Cardiac fibroblast (primary cell): Measurements from ENCODE around the gene LRP1B.
"Not testable (repeated sequence)": the region's sequence is repeated elsewhere in the genome, so short reads cannot be mapped to it uniquely, and the experiment has no call there.

Experiments
- DNase-seq, 2 donors: peaks; one replicate each; pipeline versions ENCODE4 v3.0.0 to v3.0.0-alpha.2; 2010; ENCODE audit warnings: low read depth in 2 of 2
- H3K4me3 ChIP-seq, 2 donors: replicated peaks in 1 of 2; 1 replicate in 1 of 2; 2 replicates in 1 of 2; pipeline ENCODE4 v1.5.1; 2011; ENCODE audit warnings: low read depth in 2 of 2, low read length in 2 of 2, mild to moderate bottlenecking in 2 of 2, moderate library complexity in 1 of 2
- TF ChIP-seq, protein P1 (sequence below): IDR thresholded peaks from one replicate; pipeline ENCODE4 v1.5.1; 2011; ENCODE audit warnings: low read depth, mild to moderate bottlenecking, low read length, inconsistent platforms

LRP1B gene

DNA sequence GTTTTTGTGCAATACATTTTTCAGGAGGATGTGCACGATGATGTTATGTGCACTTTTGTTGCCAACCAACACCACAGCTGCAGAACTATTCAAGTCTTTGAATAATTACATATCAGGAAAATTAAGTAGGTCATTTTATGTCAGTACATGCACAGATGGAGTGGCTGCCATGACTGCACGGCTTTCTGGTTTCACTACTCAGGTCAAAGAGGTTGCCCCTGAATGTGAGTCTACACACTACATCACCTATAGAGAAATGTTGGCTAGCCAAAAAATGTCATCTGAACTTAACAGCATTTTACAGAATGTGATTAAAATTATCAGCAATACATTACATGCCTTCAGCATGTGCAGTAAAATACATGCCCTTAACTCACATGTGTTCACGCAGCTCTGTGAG is 1713.3 kb downstream of the LRP1B start:
- TF ChIP-seq, protein P1, sequence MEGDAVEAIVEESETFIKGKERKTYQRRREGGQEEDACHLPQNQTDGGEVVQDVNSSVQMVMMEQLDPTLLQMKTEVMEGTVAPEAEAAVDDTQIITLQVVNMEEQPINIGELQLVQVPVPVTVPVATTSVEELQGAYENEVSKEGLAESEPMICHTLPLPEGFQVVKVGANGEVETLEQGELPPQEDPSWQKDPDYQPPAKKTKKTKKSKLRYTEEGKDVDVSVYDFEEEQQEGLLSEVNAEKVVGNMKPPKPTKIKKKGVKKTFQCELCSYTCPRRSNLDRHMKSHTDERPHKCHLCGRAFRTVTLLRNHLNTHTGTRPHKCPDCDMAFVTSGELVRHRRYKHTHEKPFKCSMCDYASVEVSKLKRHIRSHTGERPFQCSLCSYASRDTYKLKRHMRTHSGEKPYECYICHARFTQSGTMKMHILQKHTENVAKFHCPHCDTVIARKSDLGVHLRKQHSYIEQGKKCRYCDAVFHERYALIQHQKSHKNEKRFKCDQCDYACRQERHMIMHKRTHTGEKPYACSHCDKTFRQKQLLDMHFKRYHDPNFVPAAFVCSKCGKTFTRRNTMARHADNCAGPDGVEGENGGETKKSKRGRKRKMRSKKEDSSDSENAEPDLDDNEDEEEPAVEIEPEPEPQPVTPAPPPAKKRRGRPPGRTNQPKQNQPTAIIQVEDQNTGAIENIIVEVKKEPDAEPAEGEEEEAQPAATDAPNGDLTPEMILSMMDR = no peak
- no peak for DNase-seq
- H3K4me3 ChIP-seq = no peak overlapping the region

DNA sequence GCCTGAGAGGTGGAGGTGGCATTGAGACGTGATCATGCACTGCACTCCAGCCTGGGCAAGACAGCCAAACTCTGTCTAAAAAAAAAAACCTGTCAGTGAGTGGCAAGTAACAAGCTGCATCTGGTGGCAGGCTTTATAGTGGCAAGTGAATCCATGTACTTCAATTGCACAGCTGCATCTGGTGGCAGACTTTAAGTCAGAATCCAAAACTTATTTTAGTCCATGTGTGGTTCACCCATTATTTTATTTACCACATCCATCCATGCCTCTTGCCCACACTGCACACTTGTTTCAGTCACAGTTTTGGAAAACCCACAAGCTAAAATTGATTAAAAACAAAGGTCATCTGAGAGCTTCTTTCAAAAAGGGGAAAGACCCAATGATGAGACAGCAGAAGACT is 1714.2 kb downstream of the LRP1B start:
- DNase-seq = no peak
- no peak overlapping the region for H3K4me3 ChIP-seq
- TF ChIP-seq, protein P1 = no peak

DNA sequence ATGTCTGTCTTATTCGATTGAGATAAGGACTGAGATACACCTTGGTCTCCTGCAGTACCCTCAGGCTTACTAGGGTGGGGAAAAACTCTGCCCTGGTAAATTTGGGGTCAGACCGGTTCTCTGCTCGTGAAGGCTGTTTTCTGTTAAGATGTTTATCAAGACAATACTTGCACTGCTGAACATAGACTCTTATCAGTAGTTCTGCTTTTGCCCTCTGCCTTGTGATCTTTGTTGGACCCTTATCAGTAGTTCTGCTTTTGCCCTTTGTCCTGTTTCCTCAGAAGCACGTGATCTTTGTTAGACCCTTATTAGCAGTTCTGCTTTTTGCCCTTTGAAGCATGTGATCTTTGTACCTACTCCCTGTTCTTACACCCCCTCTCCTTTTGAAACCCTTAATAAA is 1715.8 kb downstream of the LRP1B start:
- not testable (repeated sequence) for H3K4me3 ChIP-seq, DNase-seq

DNA sequence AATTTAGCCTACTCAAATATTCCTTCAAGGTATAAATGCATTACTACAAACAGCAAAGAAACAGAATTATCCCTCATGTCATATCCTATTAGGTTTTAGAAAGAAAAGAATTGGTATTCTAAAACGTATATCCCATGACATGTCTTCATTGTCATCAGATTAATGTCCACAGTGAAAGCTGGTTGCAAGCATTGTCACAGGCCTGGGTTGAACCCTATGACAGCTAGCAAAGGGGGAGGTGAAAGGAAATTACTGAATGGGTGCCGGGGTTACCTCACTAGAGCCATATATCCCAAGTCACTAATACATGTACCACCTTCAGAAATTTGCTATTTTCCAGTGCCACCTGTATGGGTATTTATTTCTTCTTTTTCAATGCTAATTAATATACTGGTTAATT is 1720.1 kb downstream of the LRP1B start:
- H3K4me3 ChIP-seq = no peak overlapping the region
- TF ChIP-seq, protein P1 = no peak
- DNase-seq = no peak

DNA sequence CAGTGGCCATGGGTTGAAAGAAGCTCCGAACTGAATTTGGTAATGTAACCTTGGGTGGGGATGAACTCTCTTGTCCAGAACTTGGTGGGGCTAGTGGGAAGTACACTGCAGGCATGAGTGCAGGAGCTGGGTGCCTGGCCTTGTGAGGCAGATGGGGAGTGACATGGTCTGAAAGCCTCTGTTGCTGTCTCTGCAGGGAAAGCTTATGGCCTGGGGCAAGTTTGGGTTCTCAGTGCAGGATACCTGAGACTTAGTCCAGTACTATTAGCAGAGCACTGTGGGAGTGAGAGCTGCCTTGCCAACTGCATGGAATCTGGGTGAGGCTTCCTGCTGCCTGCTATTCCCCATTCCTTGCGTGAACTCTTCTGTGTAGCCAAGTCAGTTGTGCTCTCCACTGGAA is 1729.8 kb downstream of the LRP1B start:
- TF ChIP-seq, protein P1 = no peak
- no peak overlapping the region for H3K4me3 ChIP-seq
- no peak for DNase-seq

DNA sequence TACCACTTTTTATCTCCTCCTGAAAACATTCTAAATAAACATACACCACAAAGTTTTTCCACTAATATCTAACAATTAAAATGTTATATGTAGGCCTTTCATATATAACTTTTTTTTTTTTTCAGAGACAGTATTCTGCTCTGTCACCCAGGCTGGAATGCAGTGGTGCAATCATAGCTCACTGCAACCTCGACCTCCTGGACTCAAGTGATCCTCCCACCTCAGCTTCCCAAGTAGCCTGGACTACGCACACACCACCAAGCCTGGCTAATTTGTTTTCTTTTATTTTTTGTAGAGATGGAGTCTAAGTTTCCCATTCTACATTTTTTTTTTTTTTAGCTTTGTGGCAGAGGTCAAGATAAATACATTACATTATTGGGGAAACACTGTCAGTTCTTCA is 1738.0 kb downstream of the LRP1B start:
- peak; percentile 3 to 33 for DNase-seq
- no peak overlapping the region for H3K4me3 ChIP-seq
- TF ChIP-seq, protein P1 = no peak

DNA sequence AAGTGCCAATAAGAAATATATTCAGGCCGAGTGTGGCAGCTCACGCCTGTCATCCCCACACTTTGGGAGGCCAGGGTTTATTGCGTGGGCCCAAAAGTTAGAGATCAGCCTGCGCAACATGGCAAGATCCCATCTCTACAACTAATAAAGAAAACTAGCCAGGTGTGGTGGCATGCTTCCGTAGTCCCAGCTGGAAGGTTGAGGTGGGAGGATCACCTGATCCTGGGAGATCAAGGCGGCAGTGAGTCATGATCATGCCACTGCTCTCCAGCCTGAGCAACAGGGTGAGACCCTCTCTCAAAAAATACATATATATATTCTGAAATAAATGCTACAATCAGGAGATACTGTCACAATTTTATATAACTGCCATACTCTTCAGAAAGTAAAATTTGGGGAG is 1745.9 kb downstream of the LRP1B start:
- no peak overlapping the region for H3K4me3 ChIP-seq
- no peak for DNase-seq
- TF ChIP-seq, protein P1 = no peak

DNA sequence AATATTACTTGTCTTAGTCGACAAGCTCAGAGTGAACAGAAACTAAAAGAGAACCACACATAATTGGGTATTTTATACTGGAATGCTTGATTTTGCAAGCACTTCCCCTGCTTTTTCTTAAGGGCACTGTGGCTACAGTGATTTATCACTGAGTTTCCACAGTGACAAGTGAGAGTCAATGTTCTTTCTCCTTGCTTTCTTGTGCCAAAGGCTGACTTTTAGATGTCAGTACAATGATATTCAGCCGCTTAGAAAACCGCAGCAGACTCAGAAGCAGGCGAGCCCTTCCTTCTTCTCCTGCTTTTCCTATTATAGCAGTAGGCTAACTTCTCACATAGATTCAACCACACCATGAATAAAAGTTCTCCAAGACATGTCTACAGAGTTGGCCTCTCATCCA is 1747.0 kb downstream of the LRP1B start:
- H3K4me3 ChIP-seq = no peak overlapping the region
- TF ChIP-seq, protein P1 = no peak
- DNase-seq = peak in 1 of 2 donors; percentile 22
